HCT116 (cell line): Measurements from ENCODE around the gene S1PR4. TPM values are rescaled to one million over a fixed set of nuclear protein-coding genes. Genes with fewer than 3 reads are reported as not detected.
A peak's percentile ranks its signal among the peaks of the same experiment; 100 is the strongest.

Experiments
- ATAC-seq: fragments of 200-7000 bp; cut with Tn5 transposase; 2 replicates; pipeline ENCODE4 v1.9.1; 2020; ENCODE audit warnings: mild to moderate bottlenecking, moderate library complexity
- BruUV-seq: library from RNA; stranded (reverse); fragments of 400-500 nt; replicated peaks from 2 replicates; lab custom pipeline; 2021; lab: Mats Ljungman, UMichigan
- CTCF ChIA-PET: fragments of 300-600 bp; sonication (Branson Sonifier 250); formaldehyde crosslinking; loops from one replicate; lab custom pipeline; 2021; ENCODE audit warnings: antibody characterized with exemption; lab: Charles Lee
- POLR2A ChIA-PET: fragments of 300-600, 350-600 bp; sonication (Branson Sonifier 250); formaldehyde crosslinking; loops from one replicate; lab custom pipeline; 2021; ENCODE audit warnings: antibody characterized with exemption; lab: Charles Lee
- RAD21 ChIA-PET, 2 experiments: fragments of 300-600 bp; sonication (Branson Sonifier 250); formaldehyde crosslinking; loops; one replicate each; lab custom pipeline; 2023; ENCODE audit warnings: low total read pairs in 2 of 2; ENCODE audit not compliant: uncharacterized antibody in 2 of 2, unreplicated experiment in 2 of 2, low non-redundant PET in 1 of 2; lab: Charles Lee
- DNase-seq: peaks from one replicate; pipeline ENCODE4 v3.0.0-alpha.2; 2010; ENCODE audit warnings: low read depth, low spot score
- H2AFZ ChIP-seq: fragments of 200-600 bp; shearing (Covaris generic), sonication (generic); 2 replicates; pipeline ENCODE4 v1.6.1; 2017; ENCODE audit warnings: low read depth, mixed run types, mixed read lengths, antibody characterized with exemption, low read length; ENCODE audit not compliant: poor library complexity, severe bottlenecking
- H3K27ac ChIP-seq: 2 replicates; pipeline ENCODE4 v1.5.1; 2012; ENCODE audit warnings: low read depth, low read length
- H3K27me3 ChIP-seq: fragments of 200-600 bp; sonication (generic); 2 replicates; pipeline ENCODE4 v1.6.1; 2016; ENCODE audit warnings: mixed run types, low read length, mixed read lengths; ENCODE audit not compliant: insufficient read depth
- H3K36me3 ChIP-seq, 2 experiments: fragments of 200-500 bp in 1 of 2; fragments of 200-600 bp in 1 of 2; sonication (Bioruptor generic) in 1 of 2; sonication (generic) in 1 of 2; 2 replicates each; pipeline versions ENCODE4 v1.5.1 to v1.6.1; 2014 to 2016; ENCODE audit warnings: low read length in 2 of 2, inconsistent platforms in 1 of 2, mixed read lengths in 1 of 2, mixed run types in 1 of 2; ENCODE audit not compliant: insufficient read depth in 2 of 2, control insufficient read depth in 1 of 2
- H3K4me1 ChIP-seq, 2 experiments: fragments of 200-600 bp in 1 of 2; sonication (generic) in 1 of 2; 2 replicates each; pipeline versions ENCODE4 v1.5.1 to v1.6.1; 2012 to 2017; ENCODE audit warnings: low read length in 2 of 2, inconsistent platforms in 1 of 2, mild to moderate bottlenecking in 1 of 2, mixed read lengths in 1 of 2, mixed run types in 1 of 2, moderate library complexity in 1 of 2; ENCODE audit not compliant: insufficient read depth in 2 of 2, control insufficient read depth in 1 of 2
- H3K4me2 ChIP-seq: fragments of 200-600 bp; sonication (generic); 2 replicates; pipeline ENCODE4 v1.6.1; 2017; ENCODE audit warnings: mixed run types, low read length, mixed read lengths
- H3K4me3 ChIP-seq, 2 experiments: fragments of 200-600 bp in 1 of 2; sonication (generic) in 1 of 2; replicated peaks in 1 of 2; 2 replicates each; pipeline ENCODE4 v1.5.1; 2011 to 2016; ENCODE audit warnings: low read length in 2 of 2, control low read depth in 1 of 2, low read depth in 1 of 2, mild to moderate bottlenecking in 1 of 2, mixed read lengths in 1 of 2, mixed run types in 1 of 2
- H3K79me2 ChIP-seq: fragments of 200-600 bp; sonication (generic); 2 replicates; pipeline ENCODE4 v1.6.1; 2017; ENCODE audit warnings: mild to moderate bottlenecking, mixed run types, low read length, moderate library complexity, mixed read lengths; ENCODE audit not compliant: insufficient read depth
- H3K9ac ChIP-seq: fragments of 200-600 bp; sonication (generic); 2 replicates; pipeline ENCODE4 v1.6.1; 2016; ENCODE audit warnings: low read length, mixed read lengths
- H3K9me2 ChIP-seq: fragments of 200-600 bp; sonication (generic), shearing (Covaris generic); 2 replicates; pipeline ENCODE4 v1.6.1; 2017; ENCODE audit warnings: mixed run types, mild to moderate bottlenecking, moderate library complexity; ENCODE audit not compliant: insufficient read depth
- H3K9me3 ChIP-seq, 2 experiments: fragments of 200-500 bp in 1 of 2; fragments of 200-600 bp in 1 of 2; sonication (Bioruptor generic) in 1 of 2; sonication (generic) in 1 of 2; 2 replicates each; pipeline ENCODE4 v1.6.1; 2014 to 2017; ENCODE audit warnings: low read length in 2 of 2, mixed read lengths in 2 of 2, inconsistent platforms in 1 of 2, low read depth in 1 of 2, mild to moderate bottlenecking in 1 of 2, mixed run types in 1 of 2, moderate library complexity in 1 of 2; ENCODE audit not compliant: control insufficient read depth in 1 of 2, insufficient read depth in 1 of 2
- H4K20me1 ChIP-seq: fragments of 200-600 bp; sonication (generic), shearing (Covaris generic); 2 replicates; pipeline ENCODE4 v1.6.1; 2017; ENCODE audit warnings: mixed run types, mild to moderate bottlenecking, moderate library complexity; ENCODE audit not compliant: insufficient read depth
- CTCF ChIP-seq, 3 experiments: fragments of 200-600 bp in 1 of 3; sonication (generic) in 1 of 3; IDR thresholded peaks in 2 of 3; conservative IDR thresholded peaks in 1 of 3; 2 replicates each; pipeline ENCODE4 v1.5.1; 2012 to 2017; ENCODE audit warnings: low read depth in 2 of 3, low read length in 2 of 3, antibody characterized with exemption in 1 of 3, borderline replicate concordance in 1 of 3, control low read depth in 1 of 3, mild to moderate bottlenecking in 1 of 3, mixed read lengths in 1 of 3, mixed run types in 1 of 3, moderate library complexity in 1 of 3; ENCODE audit not compliant: insufficient read depth in 1 of 3
- EZH2 ChIP-seq: fragments of 200-600 bp; sonication (generic); IDR thresholded peaks from 2 replicates; pipeline ENCODE4 v1.6.1; 2017; ENCODE audit warnings: antibody characterized with exemption, mixed run types
- POLR2AphosphoS5 ChIP-seq: IDR thresholded peaks from 2 replicates; pipeline ENCODE4 v1.6.1; 2011; ENCODE audit warnings: mild to moderate bottlenecking, low read depth, low read length, moderate library complexity
- RAD21 ChIP-seq: IDR thresholded peaks from 2 replicates; pipeline ENCODE4 v1.6.1; 2012; ENCODE audit warnings: low read depth, mild to moderate bottlenecking
- intact Hi-C: fragments of 100-400 bp; cut with micrococcal nuclease; formaldehyde crosslinking; loops from 2 replicates; pipeline ENCODE4 v1.10.0; 2022
- total RNA-seq: library from RNA; stranded (reverse); gene quantifications from one replicate; pipeline ENCODE4 v1.2.1, GENCODE V29; 2021; ENCODE audit not compliant: unreplicated experiment

The S1PR4 gene
- total RNA-seq, 1 experiment from 2014 or later, result 0.71 TPM

- H2AFZ ChIP-seq, result no peak within 1 kb of the TSS
- CTCF ChIA-PET, result interaction anchor here (0.7 kb wide), 1 partner anchor 9 kb away, joined by 3 read pairs; no protein-coding TSS in a partner anchor
These were observed 46.0 kb downstream of the S1PR4 start, which contains the start of gene CELF5 for GRCh38 chr19:3224346-3225168. Gene CELF5, plus strand, starts transcription at chr19:3224661. Its CDS starts 79 bp downstream, at chr19:3224740.

More at GRCh38 chr19:3224346-3225168, 46.0 kb downstream of the S1PR4 start, which contains the start of gene CELF5:
- Histone ChIP-seq H4K20me1 (no peaks in the 10 kb centered on the region), H3K9me3 (no peaks in the 10 kb centered on the region), H3K36me3 (no peaks in the 10 kb centered on the region), H3K79me2 (no peaks in the 10 kb centered on the region), H3K9me2 (no peaks in the 10 kb centered on the region), H3K4me1 (no peaks in the 10 kb centered on the region; a peak in 1 of 4 replicates), H3K4me3 (peak within 1 kb of the TSS; percentile 19 to 28; a peak in 2 of 4 replicates), H3K9ac (no peak within 1 kb of the TSS), H3K27ac (no peak within 1 kb of the TSS), H3K27me3 (peaks cover 8% of the 10 kb centered on the region), H3K4me2 (peak within 1 kb of the TSS; percentile 54)
- ATAC-seq, result peak; percentile 85
- BruUV-seq, result no TSS peak
- RAD21 ChIA-PET, result no interaction called here
- intact Hi-C loops, result no loop called here
- POLR2A ChIA-PET, result no interaction called here
- TF ChIP-seq EZH2 (no peak), RAD21 (no peak), CTCF (IDR thresholded peaks at IDR 0.05 in 2 of 3, conservative IDR thresholded peaks at IDR 0.05 in 1 of 3; ENCODE audit: borderline replicate concordance in 1 of 3, insufficient read depth in 1 of 3, low read depth in 2 of 3, low read length in 2 of 3) (peak in 1 of 3 experiments; percentile 19; a peak in 2 of 6 replicates), POLR2AphosphoS5 (no peak)
- no peak for DNase-seq
